MM.1S (cell line): ENCODE data around the gene ILF3.

Experiments used
- DNase-seq: peaks from one replicate; pipeline ENCODE4 v3.0.0-alpha.2; 2015
- H2AFZ ChIP-seq: fragments of 300-600 bp; sonication (generic); 2 replicates; pipeline ENCODE4 v1.6.0; 2016; ENCODE audit warnings: antibody characterized with exemption, low read length
- H3F3A ChIP-seq: fragments of 300-600 bp; sonication (generic); 2 replicates; pipeline ENCODE4 v1.6.1; 2016; ENCODE audit warnings: mild to moderate bottlenecking, antibody characterized with exemption, low read length, moderate library complexity, mixed read lengths; ENCODE audit not compliant: insufficient read depth
- H3K27ac ChIP-seq: fragments of 300-600 bp; sonication (generic); 2 replicates; pipeline ENCODE4 v1.5.1; 2016; ENCODE audit warnings: mild to moderate bottlenecking, low read length
- H3K27me3 ChIP-seq: fragments of 300-600 bp; sonication (generic); replicated peaks from 2 replicates; pipeline ENCODE4 v1.6.0; 2016; ENCODE audit warnings: low read length; ENCODE audit not compliant: insufficient read depth
- H3K36me3 ChIP-seq: fragments of 300-600 bp; sonication (generic); replicated peaks from 2 replicates; pipeline ENCODE4 v1.6.1; 2016; ENCODE audit warnings: mild to moderate bottlenecking, low read length, mixed read lengths; ENCODE audit not compliant: insufficient read depth
- H3K4me1 ChIP-seq: fragments of 300-600 bp; sonication (generic); 2 replicates; pipeline ENCODE4 v1.6.1; 2016; ENCODE audit warnings: low read length, mixed read lengths
- H3K4me2 ChIP-seq: fragments of 300-600 bp; sonication (generic); 2 replicates; pipeline ENCODE4 v1.6.0; 2016; ENCODE audit warnings: low read depth, low read length
- H3K4me3 ChIP-seq: fragments of 300-600 bp; sonication (generic); 2 replicates; pipeline ENCODE4 v1.5.1; 2016; ENCODE audit warnings: low read length, mixed read lengths
- H3K79me2 ChIP-seq: fragments of 300-600 bp; sonication (generic); 2 replicates; pipeline ENCODE4 v1.6.1; 2016; ENCODE audit warnings: mixed run types, low read length, mixed read lengths
- H3K9ac ChIP-seq: fragments of 300-600 bp; sonication (generic); 2 replicates; pipeline ENCODE4 v1.6.1; 2016; ENCODE audit warnings: low read length, mixed read lengths
- H3K9me2 ChIP-seq: fragments of 300-600 bp; sonication (generic); replicated peaks from 2 replicates; pipeline ENCODE4 v1.6.1; 2016; ENCODE audit warnings: mild to moderate bottlenecking, low read length, mixed read lengths; ENCODE audit not compliant: insufficient read depth
- H3K9me3 ChIP-seq: fragments of 300-600 bp; sonication (generic); replicated peaks from 2 replicates; pipeline ENCODE4 v1.6.1; 2016; ENCODE audit warnings: mild to moderate bottlenecking, low read length, mixed read lengths; ENCODE audit not compliant: insufficient read depth
- H4K20me1 ChIP-seq: fragments of 300-600 bp; sonication (generic); 2 replicates; pipeline ENCODE4 v1.6.1; 2016; ENCODE audit warnings: mild to moderate bottlenecking, low read length, moderate library complexity, mixed read lengths; ENCODE audit not compliant: insufficient read depth
- CTCF ChIP-seq: fragments of 300-600 bp; sonication (generic); IDR thresholded peaks from 2 replicates; pipeline ENCODE4 v1.5.1; 2016; ENCODE audit warnings: antibody characterized with exemption, low read length, mixed read lengths
- EZH2 ChIP-seq: fragments of 300-600 bp; sonication (generic); optimal IDR thresholded peaks from 2 replicates; pipeline ENCODE3; 2017; ENCODE audit warnings: low read depth, mild to moderate bottlenecking, antibody characterized with exemption, low read length, mixed read lengths
- EZH2phosphoT487 ChIP-seq: fragments of 300-600 bp; sonication (generic); IDR thresholded peaks from 2 replicates; pipeline ENCODE4 v1.6.1; 2018; ENCODE audit warnings: antibody characterized with exemption, low read length

ILF3 gene

GRCh38 chr19:10615429-10616023, 38.6 kb upstream of the ILF3 start:
- no peak for DNase-seq
- Histone ChIP-seq H3K9me2 (no peaks in the 10 kb centered on the region), H3K27me3 (no peaks in the 10 kb centered on the region), H3K4me2 (no peak overlapping the region), H4K20me1 (no peaks in the 10 kb centered on the region), H3F3A (no peaks in the 10 kb centered on the region), H3K4me3 (no peak overlapping the region), H3K4me1 (no peaks in the 10 kb centered on the region), H3K79me2 (no peaks in the 10 kb centered on the region), H3K36me3 (no peaks in the 10 kb centered on the region), H3K27ac (no peak overlapping the region), H3K9me3 (no peaks in the 10 kb centered on the region), H2AFZ (no peak overlapping the region), H3K9ac (no peak overlapping the region)
- TF ChIP-seq EZH2phosphoT487 (no peak), EZH2 (no peak), CTCF (no peak)

GRCh38 chr19:10617409-10618121, 36.6 kb upstream of the ILF3 start:
- H3K4me3 ChIP-seq, result no peak overlapping the region
- no peaks in the 10 kb centered on the region for H3K36me3 ChIP-seq
- H3F3A ChIP-seq, result no peaks in the 10 kb centered on the region
- no peak overlapping the region for H2AFZ ChIP-seq
- no peak overlapping the region for H3K9ac ChIP-seq
- H3K9me2 ChIP-seq, result no peaks in the 10 kb centered on the region
- H3K4me1 ChIP-seq, result no peaks in the 10 kb centered on the region
- H3K27me3 ChIP-seq, result no peaks in the 10 kb centered on the region
- no peak overlapping the region for H3K4me2 ChIP-seq
- TF ChIP-seq EZH2 (no peak), EZH2phosphoT487 (no peak), CTCF (no peak)
- H4K20me1 ChIP-seq, result no peaks in the 10 kb centered on the region
- H3K9me3 ChIP-seq, result no peaks in the 10 kb centered on the region
- H3K79me2 ChIP-seq, result no peaks in the 10 kb centered on the region
- no peak for DNase-seq
- no peak overlapping the region for H3K27ac ChIP-seq

GRCh38 chr19:10618846-10619245, 35.3 kb upstream of the ILF3 start:
- Histone ChIP-seq H3K79me2 (no peaks in the 10 kb centered on the region), H4K20me1 (no peaks in the 10 kb centered on the region), H3K9ac (no peak overlapping the region), H3K9me2 (no peaks in the 10 kb centered on the region), H3K4me1 (no peaks in the 10 kb centered on the region), H3K4me2 (no peak overlapping the region), H3K36me3 (no peaks in the 10 kb centered on the region), H3K9me3 (no peaks in the 10 kb centered on the region), H3K27ac (no peak overlapping the region), H2AFZ (no peak overlapping the region), H3F3A (no peaks in the 10 kb centered on the region), H3K4me3 (no peak overlapping the region), H3K27me3 (no peaks in the 10 kb centered on the region)
- TF ChIP-seq EZH2phosphoT487 (no peak), EZH2 (no peak), CTCF (no peak)
- no peak for DNase-seq
